Stomach (tissue), 9 donors: ENCODE results near the gene GP5. TPM values are rescaled to one million over a fixed set of nuclear protein-coding genes. Genes with fewer than 3 reads are reported as not detected.
A peak's percentile ranks its signal among the peaks of the same experiment; 100 is the strongest.

Source experiments
- DNase-seq, 2 donors: peaks; one replicate each; pipeline versions ENCODE4 v3.0.0 to v3.0.0-alpha.2; 2013 to 2019
- H3K27ac ChIP-seq, 5 donors: fragments of 200-600 bp in 4 of 5; sonication (generic) in 4 of 5; one replicate each; pipeline ENCODE4 v1.5.1; 2013 to 2019; ENCODE audit warnings: mild to moderate bottlenecking in 1 of 5, moderate library complexity in 1 of 5
- H3K27me3 ChIP-seq, 3 donors: fragments of 200-600 bp; sonication (generic); one replicate each; pipeline ENCODE4 v1.5.1; 2017 to 2019; ENCODE audit warnings: mixed run types in 1 of 3
- H3K36me3 ChIP-seq, 4 donors: fragments of 200-600 bp; sonication (generic); 1 replicate in 3 of 4; 2 replicates in 1 of 4; pipeline ENCODE4 v1.5.1; 2016 to 2019
- H3K4me1 ChIP-seq, 4 donors: fragments of 200-600 bp; sonication (generic); one replicate each; pipeline ENCODE4 v1.5.1; 2016 to 2019
- H3K4me3 ChIP-seq, 4 donors: fragments of 200-600 bp; sonication (generic) in 3 of 4; one replicate each; pipeline ENCODE4 v1.5.1; 2016 to 2019; ENCODE audit warnings: mild to moderate bottlenecking in 1 of 4
- H3K9me3 ChIP-seq, 4 donors: fragments of 200-600 bp; sonication (generic); one replicate each; pipeline ENCODE4 v1.5.1; 2016 to 2019
- CTCF ChIP-seq, 7 experiments: fragments of 450-650 bp in 4 of 7; fragments of 200-600 bp in 3 of 7; sonication (generic) in 3 of 7; IDR thresholded peaks; one replicate each; pipeline ENCODE4 v1.5.1; 2016 to 2019; ENCODE audit warnings: antibody characterized with exemption in 7 of 7, control low read depth in 2 of 7, mild to moderate bottlenecking in 1 of 7
- EP300 ChIP-seq: sonication (generic); formaldehyde crosslinking; IDR thresholded peaks from one replicate; pipeline ENCODE4 v1.6.1; 2017; ENCODE audit warnings: antibody characterized with exemption
- POLR2A ChIP-seq, 4 donors: fragments of 450-650 bp; IDR thresholded peaks; one replicate each; pipeline ENCODE4 v1.6.1; 2016; ENCODE audit warnings: antibody characterized with exemption in 4 of 4, control low read depth in 2 of 4, mild to moderate bottlenecking in 1 of 4, moderate library complexity in 1 of 4
- POLR2AphosphoS5 ChIP-seq, 3 donors: sonication (generic); formaldehyde crosslinking; IDR thresholded peaks; one replicate each; pipeline ENCODE4 v1.6.1; 2016; ENCODE audit warnings: antibody characterized with exemption in 3 of 3
- WGBS, 5 donors: extraction: QIAGEN DNeasy Blood & Tissue Kit in 3 of 5; methylation state at CpG; one replicate each; pipeline versions ENCODE4 v1.1.5 to v1.1.7; 2013 to 2018; 5-methylcytosine and 5-hydroxymethylcytosine counted together
- intact Hi-C: fragments of 100-400 bp; cut with DNase I; formaldehyde crosslinking; loops from one replicate; pipeline ENCODE4 v1.15.1; 2023; ENCODE audit warnings: low total_unique reads
- polyA plus RNA-seq, 3 donors: library from polyadenylated mRNA; stranded (reverse); fragments of 200-250 nt; gene quantifications; one replicate each; pipeline ENCODE4 v1.2.3, GENCODE V29; 2013
- total RNA-seq, 5 donors: library from RNA; depleted of rRNA; stranded (reverse); fragments of >200 nt; gene quantifications; one replicate each; pipeline versions ENCODE4 v1.1.0 to v1.2.3, GENCODE V29; 2014 to 2016
- donor health status: healthy with polysubstance abuse.
- donor health status: Bipolar disorder and iron deficiency.
- donor health status: healthy.

GP5 gene
- total and polyA plus RNA-seq, 8 donors = 0.18 TPM; not detected in 7

GRCh38 chr3:194382196-194382891 lies 16.7 kb downstream of the GP5 start:
- Histone ChIP-seq H3K9me3 (no peaks in the 10 kb centered on the region), H3K27ac (no peak overlapping the region), H3K4me3 (no peak overlapping the region), H3K4me1 (peaks cover 0 to 7% (median 0%) of the 10 kb centered on the region in 4 donors), H3K27me3 (peaks cover 0 to 37% (median 0%) of the 10 kb centered on the region in 3 donors), H3K36me3 (no peaks in the 10 kb centered on the region)
- TF ChIP-seq EP300 = no peak
- TF ChIP-seq POLR2AphosphoS5 (IDR thresholded peaks at IDR 0.05) = no peak
- no peak for TF ChIP-seq CTCF (IDR thresholded peaks at IDR 0.05)
- TF ChIP-seq POLR2A (IDR thresholded peaks at IDR 0.05) = no peak
- intact Hi-C loops = no loop called here
- no peak for DNase-seq
- WGBS, 5 donors = 79 to 85% (median 79%) methylated on average over 19 to 20 of the region's 20 CpGs

GRCh38 chr3:194381460-194381875 lies 17.6 kb downstream of the GP5 start:
- Histone ChIP-seq H3K4me3 (no peak overlapping the region), H3K27me3 (peaks cover 0 to 45% (median 0%) of the 10 kb centered on the region in 3 donors), H3K27ac (no peak overlapping the region), H3K36me3 (no peaks in the 10 kb centered on the region), H3K4me1 (peaks cover 0 to 7% (median 0%) of the 10 kb centered on the region in 4 donors), H3K9me3 (no peaks in the 10 kb centered on the region)
- intact Hi-C loops = no loop called here
- TF ChIP-seq EP300 = no peak
- TF ChIP-seq CTCF (IDR thresholded peaks at IDR 0.05) = no peak
- TF ChIP-seq POLR2AphosphoS5 (IDR thresholded peaks at IDR 0.05) = no peak
- no peak for TF ChIP-seq POLR2A (IDR thresholded peaks at IDR 0.05)
- DNase-seq = peak in 1 of 2 donors; percentile 22
- 37 to 65% (median 54%) methylated on average over 10 to 17 of the region's 17 CpGs for WGBS, 5 donors

GRCh38 chr3:194380326-194380725 lies 18.7 kb downstream of the GP5 start:
- peaks cover 0 to 53% (median 0%) of the 10 kb centered on the region in 3 donors for H3K27me3 ChIP-seq
- H3K4me1 ChIP-seq = peaks cover 0 to 7% (median 0%) of the 10 kb centered on the region in 4 donors
- no peaks in the 10 kb centered on the region for H3K36me3 ChIP-seq
- TF ChIP-seq EP300 (no peak), POLR2AphosphoS5 (IDR thresholded peaks at IDR 0.05) (no peak), POLR2A (IDR thresholded peaks at IDR 0.05) (no peak), CTCF (IDR thresholded peaks at IDR 0.05) (no peak)
- H3K4me3 ChIP-seq = no peak overlapping the region
- no peak overlapping the region for H3K27ac ChIP-seq
- no peaks in the 10 kb centered on the region for H3K9me3 ChIP-seq
- DNase-seq = peak in 1 of 2 donors; percentile 16
- intact Hi-C loops = no loop called here
- WGBS, 5 donors = 79 to 91% (median 85%) methylated on average over 7 of the region's 7 CpGs

GRCh38 chr3:194379651-194380050 lies 19.4 kb downstream of the GP5 start:
- Histone ChIP-seq H3K36me3 (no peaks in the 10 kb centered on the region), H3K4me3 (no peak overlapping the region), H3K4me1 (peaks cover 0 to 7% (median 0%) of the 10 kb centered on the region in 4 donors), H3K9me3 (no peaks in the 10 kb centered on the region), H3K27ac (no peak overlapping the region), H3K27me3 (peaks cover 0 to 53% (median 0%) of the 10 kb centered on the region in 3 donors)
- TF ChIP-seq POLR2A (IDR thresholded peaks at IDR 0.05) = no peak
- no peak for TF ChIP-seq CTCF (IDR thresholded peaks at IDR 0.05)
- no peak for TF ChIP-seq EP300
- TF ChIP-seq POLR2AphosphoS5 (IDR thresholded peaks at IDR 0.05) = no peak
- peak in 1 of 2 donors; percentile 3 for DNase-seq
- intact Hi-C loops = no loop called here
- 71 to 75% (median 74%) methylated on average over 9 of the region's 9 CpGs for WGBS, 5 donors
